Right kidney (tissue), 1 donor: ENCODE measurements around the gene HSPB1.
"Not testable (repeated sequence)": the region's sequence is repeated elsewhere in the genome, so short reads cannot be mapped to it uniquely, and the experiment has no call there.

ENCODE experiments used
- DNase-seq: peaks from one replicate; pipeline ENCODE4 v3.0.0-alpha.2; 2016

HSPB1 gene

DNA sequence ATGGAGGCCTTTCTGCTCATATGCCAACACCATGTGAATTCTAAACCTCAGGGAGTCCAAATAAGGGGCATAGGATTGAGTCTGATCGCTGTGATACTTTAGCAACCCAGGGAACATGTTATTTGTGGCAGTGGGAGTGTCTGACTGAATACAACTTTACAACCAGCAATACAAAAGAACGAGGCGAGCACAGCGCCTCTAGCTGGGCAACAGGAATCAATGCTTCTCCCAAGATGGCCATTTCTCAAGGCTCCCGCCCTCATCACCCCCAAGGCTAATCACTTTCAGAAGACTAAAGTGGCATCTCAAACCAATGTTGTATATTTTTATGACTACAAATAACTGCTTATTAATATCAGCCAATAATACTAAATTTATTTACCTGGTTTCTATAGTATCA, 28.2 kb downstream of the HSPB1 start:
- no peak for DNase-seq

GRCh38 chr7:76332078-76332477, 29.6 kb downstream of the HSPB1 start:
- no peak for DNase-seq

GRCh38 chr7:76333511-76334101, 31.1 kb downstream of the HSPB1 start:
- no peak for DNase-seq

GRCh38 chr7:76334320-76334967, 32.0 kb downstream of the HSPB1 start:
- DNase-seq: no peak

- DNase-seq: not testable (repeated sequence)
Observed at GRCh38 chr7:76335417-76335816, 32.9 kb downstream of the HSPB1 start.

- DNase-seq: no peak
Observed at GRCh38 chr7:76336094-76336493, 33.6 kb downstream of the HSPB1 start.

DNA sequence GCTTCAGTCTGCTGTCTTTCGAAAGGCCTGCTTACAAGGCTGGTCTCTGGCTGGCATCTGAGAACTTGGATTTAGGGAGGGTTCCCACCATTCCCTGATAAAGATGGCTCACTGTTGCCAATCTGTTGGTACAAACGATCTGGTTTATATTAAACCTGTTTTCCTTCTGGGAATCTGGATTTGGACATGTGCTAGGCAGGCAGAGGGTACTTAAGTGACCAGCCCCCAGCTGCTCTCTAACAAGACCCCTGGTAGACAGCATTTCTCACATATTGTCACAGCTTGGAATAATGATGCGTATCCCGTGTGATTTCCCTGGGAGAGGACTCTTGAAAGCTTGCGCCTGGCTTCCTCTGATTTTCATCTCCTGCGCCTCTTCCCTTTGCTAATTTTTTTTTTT, 34.7 kb downstream of the HSPB1 start:
- no peak for DNase-seq

- no peak for DNase-seq
Observed at GRCh38 chr7:76338298-76339084, 36.0 kb downstream of the HSPB1 start.

GRCh38 chr7:76340617-76341131, 38.2 kb downstream of the HSPB1 start:
- no peak for DNase-seq

GRCh38 chr7:76342222-76342621, 39.7 kb downstream of the HSPB1 start:
- no peak for DNase-seq

DNA sequence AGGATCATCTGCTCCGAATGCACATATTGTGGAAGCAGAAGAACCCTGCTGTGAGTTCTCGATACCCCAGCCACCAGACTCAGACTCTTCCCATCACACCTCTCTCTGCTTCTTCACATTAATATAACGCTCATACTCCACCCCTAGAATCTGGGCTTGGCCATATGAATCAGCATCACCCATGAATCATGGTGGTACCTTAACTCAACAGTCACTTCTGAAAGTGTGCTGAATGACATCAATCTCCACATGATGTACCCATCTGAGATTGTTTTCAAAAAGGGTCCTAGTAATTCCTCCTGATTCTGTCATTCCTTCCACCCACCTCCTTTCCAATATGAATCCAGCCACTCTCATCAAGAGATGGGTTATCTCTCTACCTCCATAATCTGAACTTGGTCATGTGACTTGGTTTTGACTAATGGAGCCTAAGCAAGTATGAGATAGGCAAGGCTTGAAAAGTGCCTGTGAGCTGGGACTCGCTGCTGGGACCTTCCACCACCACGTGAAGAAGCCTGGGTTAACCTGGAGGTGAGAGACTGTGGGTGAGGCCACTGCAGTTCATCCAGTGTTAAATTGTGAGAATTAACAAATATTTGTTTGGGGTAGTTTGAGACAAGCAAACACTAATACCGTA, 40.9 kb downstream of the HSPB1 start:
- no peak for DNase-seq

GRCh38 chr7:76343931-76344321, 41.5 kb downstream of the HSPB1 start:
- no peak for DNase-seq

DNA sequence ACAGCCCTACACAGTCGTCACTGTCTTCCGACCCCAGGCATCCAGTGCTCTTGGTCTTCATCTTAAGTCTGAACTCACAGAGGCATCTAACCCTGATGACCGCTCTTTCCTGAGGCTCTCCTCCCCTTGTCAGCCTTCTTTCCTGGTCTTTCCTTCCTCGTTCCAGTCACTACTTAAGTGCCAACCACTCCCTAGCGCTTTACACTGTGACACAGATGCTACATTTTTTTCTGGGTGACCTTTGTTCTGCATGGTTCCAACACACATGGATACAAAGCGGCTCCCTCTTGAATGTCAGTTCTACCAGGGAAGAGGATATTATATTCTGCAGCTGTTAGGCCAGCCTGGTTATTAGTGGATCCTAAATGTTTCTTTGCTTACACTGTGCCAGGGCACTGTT, 43.6 kb downstream of the HSPB1 start:
- no peak for DNase-seq

- no peak for DNase-seq
Observed at GRCh38 chr7:76346778-76347177, 44.3 kb downstream of the HSPB1 start.

GRCh38 chr7:76347710-76348109, 45.2 kb downstream of the HSPB1 start:
- DNase-seq: no peak

DNA sequence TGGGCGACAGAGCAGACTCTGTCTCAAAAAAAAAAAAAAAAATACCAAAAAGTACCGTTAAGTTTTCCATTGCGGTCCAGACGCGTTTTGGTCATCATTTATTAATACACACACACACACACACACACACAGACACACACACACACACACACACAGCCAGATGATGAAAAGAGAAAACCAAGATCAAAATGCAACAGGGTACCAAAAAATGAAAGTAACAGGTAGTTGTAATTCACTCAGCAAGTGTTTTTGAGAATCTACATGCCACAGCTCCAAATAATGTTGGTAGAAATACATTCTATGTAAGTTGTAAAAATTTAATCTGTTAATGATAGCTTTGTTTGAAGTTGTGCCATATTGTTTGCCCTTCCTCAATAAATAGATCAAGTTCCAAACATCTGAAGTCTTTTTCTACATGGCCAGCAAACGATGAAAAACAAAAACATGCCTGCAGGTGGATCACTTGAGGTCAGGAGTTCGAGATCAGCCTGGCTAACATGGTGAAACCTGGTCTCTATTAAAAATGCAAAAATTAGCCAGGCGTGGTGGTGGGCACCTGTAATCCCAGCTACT, 46.9 kb downstream of the HSPB1 start:
- DNase-seq: no peak

GRCh38 chr7:76351372-76351771, 48.9 kb downstream of the HSPB1 start:
- DNase-seq: no peak

GRCh38 chr7:76352193-76352592, 49.7 kb downstream of the HSPB1 start:
- no peak for DNase-seq

- no peak for DNase-seq
Observed at GRCh38 chr7:76353744-76354143, 51.3 kb downstream of the HSPB1 start.
